DMS53 treated with DMSO at 0.1 percent for 48 hours (cell line): Measurements from ENCODE around the gene CDCA8.
"Not testable (repeated sequence)": the region's sequence is repeated elsewhere in the genome, so short reads cannot be mapped to it uniquely, and the experiment has no call there.

ENCODE experiments used
- DNase-seq: peaks from one replicate; lab custom pipeline; 2025; ENCODE audit not compliant: unreplicated experiment; lab: John Stamatoyannopoulos, UW

CDCA8 gene

GRCh38 chr1:37732111-37732780, 39.9 kb downstream of the CDCA8 start:
- DNase-seq: no peak

- DNase-seq: no peak
Observed at GRCh38 chr1:37734629-37735591, 42.6 kb downstream of the CDCA8 start.

- DNase-seq: not testable (repeated sequence)
Observed at GRCh38 chr1:37737975-37738374, 45.7 kb downstream of the CDCA8 start.

GRCh38 chr1:37738619-37739018, 46.3 kb downstream of the CDCA8 start:
- DNase-seq: not testable (repeated sequence)

- peak; percentile 91 for DNase-seq
Observed at GRCh38 chr1:37739222-37739621, 46.9 kb downstream of the CDCA8 start.

GRCh38 chr1:37741130-37741529, 48.8 kb downstream of the CDCA8 start:
- DNase-seq: no peak

GRCh38 chr1:37741662-37742061, 49.3 kb downstream of the CDCA8 start:
- DNase-seq: no peak

- DNase-seq: no peak
Observed at GRCh38 chr1:37746806-37747205, 54.5 kb downstream of the CDCA8 start.

- no peak for DNase-seq
Observed at GRCh38 chr1:37748565-37748964, 56.2 kb downstream of the CDCA8 start.

- DNase-seq: peak; percentile 24
Observed at GRCh38 chr1:37752213-37752582, 59.9 kb downstream of the CDCA8 start.

- peak; percentile 24 for DNase-seq
Observed at GRCh38 chr1:37752583-37753471, 60.5 kb downstream of the CDCA8 start.

GRCh38 chr1:37753473-37754321, 61.4 kb downstream of the CDCA8 start:
- DNase-seq: no peak

GRCh38 chr1:37755290-37755689, 63.0 kb downstream of the CDCA8 start:
- DNase-seq: no peak

- DNase-seq: no peak
Observed at GRCh38 chr1:37755951-37756560, 63.7 kb downstream of the CDCA8 start.
